ENCODE measurements around the gene GGN. TPM values are rescaled to one million over a fixed set of nuclear protein-coding genes. Genes with fewer than 3 reads are reported as not detected.

The GGN gene
- total RNA-seq, 4 donors from 2014 or later, result 0.63 to 3.0 (median 1.8) TPM

DNA sequence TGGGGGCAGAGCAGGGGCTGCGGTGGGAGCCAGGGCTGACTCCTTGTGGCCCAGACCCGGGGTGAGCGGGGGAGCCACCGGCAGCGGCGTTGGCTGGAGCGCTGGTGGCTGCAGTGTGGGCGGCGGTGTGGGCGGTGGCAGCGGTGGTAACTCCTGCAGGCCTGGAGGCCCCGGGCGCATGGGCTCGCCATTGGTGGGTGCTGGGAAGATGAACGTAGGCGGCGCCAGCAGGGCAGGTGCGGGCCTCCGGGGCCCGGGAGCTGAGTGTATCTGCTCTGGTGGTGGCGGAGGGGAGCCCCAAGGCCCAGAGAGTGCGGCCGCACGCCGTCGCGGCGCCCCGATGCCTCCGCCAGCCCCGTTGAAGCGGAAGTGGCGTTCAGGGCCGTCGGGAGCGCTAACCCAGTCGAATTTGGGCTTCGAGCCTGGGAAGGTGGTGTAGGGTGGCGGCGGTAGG is 2.0 kb downstream of the GGN start:
- H3K36me3 ChIP-seq, result peaks cover 27 to 30% of the 10 kb centered on the region in 2 donors
- H3K4me1 ChIP-seq, result peaks cover 26% of the 10 kb centered on the region in 2 donors
- no peaks in the 10 kb centered on the region for H3K9me3 ChIP-seq
- no peak overlapping the region for H3K27ac ChIP-seq
- H3K27me3 ChIP-seq, result no peaks in the 10 kb centered on the region
- no peak for DNase-seq
- 76 to 78% methylated on average over 32 to 40 of the region's 40 CpGs for WGBS, 2 donors
- H3K4me3 ChIP-seq (replicated peaks in 1 of 3), result no peak overlapping the region
- TF ChIP-seq, protein P1, sequence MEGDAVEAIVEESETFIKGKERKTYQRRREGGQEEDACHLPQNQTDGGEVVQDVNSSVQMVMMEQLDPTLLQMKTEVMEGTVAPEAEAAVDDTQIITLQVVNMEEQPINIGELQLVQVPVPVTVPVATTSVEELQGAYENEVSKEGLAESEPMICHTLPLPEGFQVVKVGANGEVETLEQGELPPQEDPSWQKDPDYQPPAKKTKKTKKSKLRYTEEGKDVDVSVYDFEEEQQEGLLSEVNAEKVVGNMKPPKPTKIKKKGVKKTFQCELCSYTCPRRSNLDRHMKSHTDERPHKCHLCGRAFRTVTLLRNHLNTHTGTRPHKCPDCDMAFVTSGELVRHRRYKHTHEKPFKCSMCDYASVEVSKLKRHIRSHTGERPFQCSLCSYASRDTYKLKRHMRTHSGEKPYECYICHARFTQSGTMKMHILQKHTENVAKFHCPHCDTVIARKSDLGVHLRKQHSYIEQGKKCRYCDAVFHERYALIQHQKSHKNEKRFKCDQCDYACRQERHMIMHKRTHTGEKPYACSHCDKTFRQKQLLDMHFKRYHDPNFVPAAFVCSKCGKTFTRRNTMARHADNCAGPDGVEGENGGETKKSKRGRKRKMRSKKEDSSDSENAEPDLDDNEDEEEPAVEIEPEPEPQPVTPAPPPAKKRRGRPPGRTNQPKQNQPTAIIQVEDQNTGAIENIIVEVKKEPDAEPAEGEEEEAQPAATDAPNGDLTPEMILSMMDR (IDR thresholded peaks at IDR 0.05), result no peak
- TF ChIP-seq POLR2A (IDR thresholded peaks at IDR 0.05), result no peak
- intact Hi-C loops (cut with DNase I), result no loop called here

DNA sequence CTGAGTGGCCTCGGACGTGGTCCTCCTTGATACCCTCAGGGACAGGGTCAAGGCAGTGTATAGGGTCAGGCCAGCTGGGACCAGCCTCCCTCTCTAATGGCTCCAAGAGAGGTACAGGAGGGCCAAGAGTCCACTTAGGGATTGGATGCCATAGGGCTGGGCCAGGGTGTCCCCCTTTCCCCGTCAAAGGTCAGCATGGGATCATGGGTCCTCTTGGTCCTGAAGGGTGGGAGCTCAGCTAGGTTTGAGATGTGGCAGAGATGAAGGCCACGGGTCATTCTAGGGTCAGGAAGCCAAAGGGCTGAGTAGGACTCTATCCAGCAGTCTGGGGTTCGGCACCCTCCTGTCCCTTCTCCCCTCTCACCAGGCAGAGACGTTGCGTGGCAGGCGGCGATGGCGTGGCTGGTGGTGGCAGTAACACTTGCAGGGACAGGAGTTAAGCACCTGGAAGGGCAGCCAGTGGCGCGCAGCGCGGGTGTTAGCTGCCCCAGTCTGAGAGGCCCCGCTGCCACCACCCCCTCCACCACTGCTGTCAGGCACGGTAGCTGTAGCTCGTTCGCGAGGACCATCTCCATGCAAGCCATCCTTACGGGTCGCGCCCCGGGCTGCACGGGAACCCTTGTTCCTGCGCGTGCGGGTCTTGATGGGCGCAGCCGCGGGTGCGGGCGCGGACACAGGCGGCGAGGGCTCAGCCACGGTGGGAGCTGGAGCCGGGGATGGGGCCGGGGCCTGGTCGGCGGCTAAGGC is 2.6 kb downstream of the GGN start:
- Histone ChIP-seq H3K4me3 (replicated peaks in 1 of 3) (no peak overlapping the region), H3K27me3 (no peaks in the 10 kb centered on the region), H3K36me3 (peaks cover 31 to 33% of the 10 kb centered on the region in 2 donors), H3K4me1 (peaks cover 26% of the 10 kb centered on the region in 2 donors), H3K9me3 (no peaks in the 10 kb centered on the region), H3K27ac (no peak overlapping the region)
- intact Hi-C loops (cut with DNase I), result no loop called here
- DNase-seq, result no peak
- TF ChIP-seq, protein P1 (IDR thresholded peaks at IDR 0.05), result no peak
- TF ChIP-seq POLR2A (IDR thresholded peaks at IDR 0.05), result no peak
- 85 to 90% methylated on average over 28 of the region's 40 CpGs for WGBS, 2 donors

DNA sequence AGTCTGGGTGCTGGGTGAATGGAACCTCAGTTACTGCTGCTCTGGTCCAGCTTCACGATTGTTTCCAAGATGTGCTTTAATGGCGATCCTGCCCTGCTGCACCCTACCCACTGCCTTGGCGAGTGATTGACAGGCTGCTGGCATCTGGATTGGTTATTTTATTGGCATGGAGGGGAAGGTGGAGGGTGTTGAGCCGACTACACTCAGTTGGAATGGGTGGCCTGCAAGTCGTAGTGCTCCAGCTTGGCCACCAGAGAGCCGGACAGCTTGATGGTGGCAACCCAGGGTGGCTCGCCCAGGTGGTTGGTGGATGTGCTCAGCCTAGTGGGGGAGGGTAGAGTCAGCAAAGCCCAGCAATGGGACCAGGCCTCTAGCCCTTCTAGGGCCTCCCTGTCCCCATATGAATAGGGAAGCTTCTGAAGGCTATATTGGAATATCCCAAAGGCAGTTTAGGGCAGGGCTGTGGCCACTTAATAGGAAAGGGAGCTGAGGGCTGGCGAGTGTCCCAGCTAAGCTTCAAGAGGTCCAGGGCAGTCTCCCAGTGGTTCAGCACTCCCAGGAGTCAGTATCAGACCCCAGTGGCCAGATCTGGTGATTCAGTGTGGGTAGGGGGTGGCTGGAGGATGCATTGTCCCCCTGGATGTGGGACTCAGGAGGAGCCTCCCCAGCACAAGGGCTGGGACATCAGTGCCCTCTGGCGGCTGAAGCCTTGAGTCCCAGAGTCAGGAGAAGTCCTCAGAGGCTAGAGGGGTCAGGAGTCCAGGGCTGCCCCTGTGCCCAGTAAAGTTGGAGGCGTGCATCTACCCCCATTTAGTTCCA is 3.4 kb downstream of the GGN start:
- no peak overlapping the region for H3K4me3 ChIP-seq (replicated peaks in 1 of 3)
- peaks cover 24 to 26% of the 10 kb centered on the region in 2 donors for H3K4me1 ChIP-seq
- no peak for DNase-seq
- intact Hi-C loops (cut with DNase I), result no loop called here
- WGBS, 2 donors, result 87 to 90% methylated on average over 6 to 7 of the region's 10 CpGs
- H3K9me3 ChIP-seq, result no peaks in the 10 kb centered on the region
- no peaks in the 10 kb centered on the region for H3K27me3 ChIP-seq
- H3K36me3 ChIP-seq, result peaks cover 31 to 39% of the 10 kb centered on the region in 2 donors
- no peak for TF ChIP-seq POLR2A (IDR thresholded peaks at IDR 0.05)
- TF ChIP-seq, protein P1 (IDR thresholded peaks at IDR 0.05), result no peak
- no peak overlapping the region for H3K27ac ChIP-seq

DNA sequence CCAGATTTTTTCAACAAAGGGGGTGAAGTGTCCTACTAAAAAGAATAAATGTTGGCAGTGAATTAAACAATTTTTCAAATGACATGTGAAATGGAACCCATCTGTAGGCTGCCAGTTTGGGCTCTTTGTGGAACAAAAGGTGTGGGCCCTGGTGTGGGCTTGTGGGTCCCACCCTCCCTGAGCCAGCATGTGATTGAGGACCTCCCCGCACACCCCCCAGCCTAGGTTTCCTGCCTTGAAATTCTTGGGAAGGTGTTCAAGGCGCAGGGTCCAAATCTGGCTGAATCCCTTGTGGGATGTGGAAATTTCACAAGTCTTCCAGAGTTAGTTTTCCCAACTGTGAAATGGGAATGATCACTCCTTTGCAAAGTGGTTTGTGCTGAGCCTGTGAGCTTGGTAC is 4.1 kb downstream of the GGN start:
- Histone ChIP-seq H3K27me3 (no peaks in the 10 kb centered on the region), H3K4me1 (peaks cover 17 to 20% of the 10 kb centered on the region in 2 donors), H3K4me3 (replicated peaks in 1 of 3) (no peak overlapping the region), H3K36me3 (peaks cover 31 to 45% of the 10 kb centered on the region in 2 donors), H3K9me3 (no peaks in the 10 kb centered on the region), H3K27ac (no peak overlapping the region)
- DNase-seq, result no peak
- intact Hi-C loops (cut with DNase I), result no loop called here
- no peak for TF ChIP-seq POLR2A (IDR thresholded peaks at IDR 0.05)
- TF ChIP-seq, protein P1 (IDR thresholded peaks at IDR 0.05), result no peak
- WGBS, 2 donors, result 90 to 100% methylated on average over 2 of the region's 2 CpGs

Measured in thyroid gland (tissue), 4 donors.